ENCODE measurements around the gene LRCH1.

Gene LRCH1

GRCh38 chr13:46797501-46798237, 244.7 kb downstream of the LRCH1 start:
- Histone ChIP-seq H3K27me3 (ENCODE audit: low read depth, low read length) (no peaks in the 10 kb centered on the region), H3K36me3 (ENCODE audit: control insufficient read depth in 1 of 2, insufficient read depth in 2 of 2, low read length in 2 of 2) (no peaks in the 10 kb centered on the region), H3K9me3 (ENCODE audit: control insufficient read depth in 1 of 2, low read length in 2 of 2) (no peaks in the 10 kb centered on the region), H3K4me1 (ENCODE audit: control insufficient read depth in 1 of 2, insufficient read depth in 2 of 2, low read length in 2 of 2) (peaks cover 10 to 32% of the 10 kb centered on the region in 2 donors), H3K27ac (ENCODE audit: low read length) (peak overlapping the region; percentile 92), H3K4me3 (ENCODE audit: low read depth in 1 of 2, low read length in 2 of 2) (peak overlapping the region; percentile 75 to 89)

- Histone ChIP-seq H3K27me3 (ENCODE audit: low read depth, low read length) (no peaks in the 10 kb centered on the region), H3K4me3 (ENCODE audit: low read depth in 1 of 2, low read length in 2 of 2) (no peak overlapping the region), H3K27ac (ENCODE audit: low read length) (no peak overlapping the region)
Measured at GRCh38 chr13:46799139-46799538, 246.2 kb downstream of the LRCH1 start.

GRCh38 chr13:46801858-46802257, 248.9 kb downstream of the LRCH1 start:
- Histone ChIP-seq H3K27me3 (ENCODE audit: low read depth, low read length) (no peaks in the 10 kb centered on the region), H3K36me3 (ENCODE audit: control insufficient read depth in 1 of 2, insufficient read depth in 2 of 2, low read length in 2 of 2) (no peaks in the 10 kb centered on the region), H3K4me1 (ENCODE audit: control insufficient read depth in 1 of 2, insufficient read depth in 2 of 2, low read length in 2 of 2) (peaks cover 0 to 10% of the 10 kb centered on the region in 2 donors), H3K9me3 (ENCODE audit: control insufficient read depth in 1 of 2, low read length in 2 of 2) (no peaks in the 10 kb centered on the region), H3K4me3 (ENCODE audit: low read depth in 1 of 2, low read length in 2 of 2) (no peak overlapping the region), H3K27ac (ENCODE audit: low read length) (no peak overlapping the region)

More at GRCh38 chr13:46799139-46799538, 246.2 kb downstream of the LRCH1 start:
- H3K36me3 ChIP-seq (ENCODE audit: control insufficient read depth in 1 of 2, insufficient read depth in 2 of 2, low read length in 2 of 2), result no peaks in the 10 kb centered on the region
- no peaks in the 10 kb centered on the region for H3K9me3 ChIP-seq (ENCODE audit: control insufficient read depth in 1 of 2, low read length in 2 of 2)
- H3K4me1 ChIP-seq (ENCODE audit: control insufficient read depth in 1 of 2, insufficient read depth in 2 of 2, low read length in 2 of 2), result peaks cover 10 to 22% of the 10 kb centered on the region in 2 donors

All from muscle layer of duodenum (tissue), 2 donors.